Neural cell (in vitro differentiated cells): Measurements from ENCODE around the gene ADD1. TPM values are rescaled to one million over a fixed set of nuclear protein-coding genes. Genes with fewer than 3 reads are reported as not detected.

Experiments used
- H2AFZ ChIP-seq: fragments of 200-600, 300-800 bp; sonication (generic), shearing (Covaris generic); 2 replicates; pipeline ENCODE4 v1.6.0; 2014; ENCODE audit warnings: low read depth, mild to moderate bottlenecking, antibody characterized with exemption, low read length, moderate library complexity
- H3F3A ChIP-seq: fragments of 200-600 bp; shearing (Covaris generic); 2 replicates; pipeline ENCODE4 v1.6.1; 2016; ENCODE audit warnings: mild to moderate bottlenecking, moderate library complexity, mixed read lengths, antibody characterized with exemption, low read length; ENCODE audit not compliant: insufficient read depth, poor library complexity, severe bottlenecking
- H3K27ac ChIP-seq: fragments of 200-600, 300-800 bp; sonication (generic), shearing (Covaris generic); 2 replicates; pipeline ENCODE4 v1.5.1; 2014; ENCODE audit warnings: mild to moderate bottlenecking, low read length, moderate library complexity
- H3K27me3 ChIP-seq: fragments of 300-800, 200-600 bp; sonication (generic), shearing (Covaris generic); 2 replicates; pipeline ENCODE4 v1.6.0; 2014; ENCODE audit warnings: mild to moderate bottlenecking, low read depth, low read length, moderate library complexity; ENCODE audit not compliant: insufficient read depth
- H3K36me3 ChIP-seq: fragments of 300-800, 200-600 bp; sonication (generic), shearing (Covaris generic); 2 replicates; pipeline ENCODE4 v1.5.1; 2014; ENCODE audit warnings: mild to moderate bottlenecking, antibody characterized with exemption, low read length, moderate library complexity; ENCODE audit not compliant: insufficient read depth
- H3K4me2 ChIP-seq: fragments of 300-800, 200-600 bp; sonication (generic), shearing (Covaris generic); 2 replicates; pipeline ENCODE4 v1.6.0; 2014; ENCODE audit warnings: mild to moderate bottlenecking, low read length
- H3K4me3 ChIP-seq: fragments of 300-800, 200-600 bp; sonication (generic), shearing (Covaris generic); 2 replicates; pipeline ENCODE4 v1.5.1; 2014; ENCODE audit warnings: mild to moderate bottlenecking, low read length, moderate library complexity
- H3K79me2 ChIP-seq: fragments of 200-600 bp; shearing (Covaris generic); replicated peaks from 2 replicates; pipeline ENCODE4 v1.6.0; 2014; ENCODE audit warnings: mild to moderate bottlenecking, low read length, moderate library complexity; ENCODE audit not compliant: insufficient read depth
- H3K9ac ChIP-seq: fragments of 300-800, 200-600 bp; sonication (generic), shearing (Covaris generic); 2 replicates; pipeline ENCODE4 v1.6.1; 2016; ENCODE audit warnings: mild to moderate bottlenecking, low read length, mixed read lengths
- H3K9me2 ChIP-seq: fragments of 200-600 bp; shearing (Covaris generic); 2 replicates; pipeline ENCODE4 v1.6.1; 2016; ENCODE audit warnings: mild to moderate bottlenecking, low read length, mixed read lengths; ENCODE audit not compliant: insufficient read depth
- H3K9me3 ChIP-seq: fragments of 200-600, 300-800 bp; sonication (generic), shearing (Covaris generic); 2 replicates; pipeline ENCODE4 v1.6.1; 2016; ENCODE audit warnings: mild to moderate bottlenecking, mixed run types, low read length, moderate library complexity, mixed read lengths
- H4K20me1 ChIP-seq: fragments of 200-600 bp; shearing (Covaris generic); 2 replicates; pipeline ENCODE4 v1.6.1; 2016; ENCODE audit warnings: mild to moderate bottlenecking, mixed run types; ENCODE audit not compliant: insufficient read depth
- EP300 ChIP-seq: fragments of 450-650 bp; conservative IDR thresholded peaks from 2 replicates; pipeline ENCODE4 v1.6.1; 2014; ENCODE audit warnings: antibody characterized with exemption, mild to moderate bottlenecking, moderate library complexity; ENCODE audit not compliant: poor library complexity, severe bottlenecking
- EZH2 ChIP-seq: fragments of 200-600, 300-800 bp; shearing (Covaris generic), sonication (generic); IDR thresholded peaks from 2 replicates; pipeline ENCODE4 v1.6.1; 2014; ENCODE audit warnings: antibody characterized with exemption, low read length, borderline replicate concordance, mild to moderate bottlenecking; ENCODE audit not compliant: insufficient read depth, poor library complexity, severe bottlenecking
- MXI1 ChIP-seq: fragments of 450-650 bp; conservative IDR thresholded peaks from 2 replicates; pipeline ENCODE4 v1.6.1; 2014; ENCODE audit warnings: antibody characterized with exemption, mild to moderate bottlenecking; ENCODE audit not compliant: poor library complexity, severe bottlenecking
- POLR2AphosphoS5 ChIP-seq: IDR thresholded peaks from 2 replicates; pipeline ENCODE4 v1.6.1; 2012
- RAD21 ChIP-seq: fragments of 450-650 bp; conservative IDR thresholded peaks from 2 replicates; pipeline ENCODE4 v1.6.1; 2014; ENCODE audit warnings: antibody characterized with exemption, mild to moderate bottlenecking, moderate library complexity
- SMC3 ChIP-seq: fragments of 450-650 bp; conservative IDR thresholded peaks from 2 replicates; pipeline ENCODE4 v1.6.1; 2014; ENCODE audit warnings: antibody characterized with exemption, mild to moderate bottlenecking, moderate library complexity; ENCODE audit not compliant: poor library complexity
- TAF1 ChIP-seq: IDR thresholded peaks from 2 replicates; pipeline ENCODE4 v1.6.1; 2012; ENCODE audit warnings: low read depth
- polyA plus RNA-seq: library from polyadenylated mRNA; depleted of rRNA; stranded (reverse); fragments of >200 nt; gene quantifications from 2 replicates; pipeline ENCODE4 v1.2.3, GENCODE V29; 2014
- TF ChIP-seq, protein P1 (sequence below): fragments of 450-650 bp; IDR thresholded peaks from 2 replicates; pipeline ENCODE4 v1.5.1; 2014; ENCODE audit warnings: antibody characterized with exemption, mild to moderate bottlenecking, moderate library complexity; ENCODE audit not compliant: poor library complexity, severe bottlenecking
- TF ChIP-seq, protein P2 (sequence below): IDR thresholded peaks from 2 replicates; pipeline ENCODE4 v1.6.1; 2012; ENCODE audit warnings: borderline replicate concordance

ADD1 gene
- polyA plus RNA-seq, 1 donor from 2014 or later, result 190 TPM

DNA sequence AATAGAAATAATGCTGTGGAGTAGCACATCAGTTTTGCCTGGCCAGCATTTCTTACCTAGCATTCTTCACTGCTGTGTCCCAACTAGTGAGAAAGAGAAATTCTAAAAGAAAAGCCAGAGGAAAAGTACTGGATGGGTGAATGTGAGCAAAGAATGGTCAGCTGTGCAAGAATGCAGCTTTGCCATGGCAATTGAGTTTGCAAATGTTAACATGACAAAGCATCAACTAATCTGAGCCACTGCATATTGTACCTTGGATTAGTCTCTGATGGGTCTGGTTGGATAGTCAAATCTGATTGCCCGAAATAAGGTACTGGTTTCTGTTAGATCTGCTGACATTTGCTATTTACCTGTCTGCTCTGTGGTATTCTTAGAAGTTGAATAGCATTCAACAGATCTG lies 38.7 kb downstream of the ADD1 start:
- Histone ChIP-seq H3K27me3 (no peaks in the 10 kb centered on the region), H3K9ac (no peak overlapping the region), H3K27ac (no peak overlapping the region), H3K36me3 (no peaks in the 10 kb centered on the region), H3K4me2 (no peak overlapping the region), H4K20me1 (no peaks in the 10 kb centered on the region), H3K4me3 (no peak overlapping the region), H3K9me3 (no peaks in the 10 kb centered on the region), H2AFZ (no peak overlapping the region), H3K79me2 (peaks cover 15% of the 10 kb centered on the region), H3F3A (peaks cover 3% of the 10 kb centered on the region), H3K9me2 (no peaks in the 10 kb centered on the region)
- TF ChIP-seq MXI1 (no peak), SMC3 (no peak), RAD21 (no peak), EP300 (no peak), TAF1 (no peak), EZH2 (no peak), POLR2AphosphoS5 (no peak)
- TF ChIP-seq, protein P1, sequence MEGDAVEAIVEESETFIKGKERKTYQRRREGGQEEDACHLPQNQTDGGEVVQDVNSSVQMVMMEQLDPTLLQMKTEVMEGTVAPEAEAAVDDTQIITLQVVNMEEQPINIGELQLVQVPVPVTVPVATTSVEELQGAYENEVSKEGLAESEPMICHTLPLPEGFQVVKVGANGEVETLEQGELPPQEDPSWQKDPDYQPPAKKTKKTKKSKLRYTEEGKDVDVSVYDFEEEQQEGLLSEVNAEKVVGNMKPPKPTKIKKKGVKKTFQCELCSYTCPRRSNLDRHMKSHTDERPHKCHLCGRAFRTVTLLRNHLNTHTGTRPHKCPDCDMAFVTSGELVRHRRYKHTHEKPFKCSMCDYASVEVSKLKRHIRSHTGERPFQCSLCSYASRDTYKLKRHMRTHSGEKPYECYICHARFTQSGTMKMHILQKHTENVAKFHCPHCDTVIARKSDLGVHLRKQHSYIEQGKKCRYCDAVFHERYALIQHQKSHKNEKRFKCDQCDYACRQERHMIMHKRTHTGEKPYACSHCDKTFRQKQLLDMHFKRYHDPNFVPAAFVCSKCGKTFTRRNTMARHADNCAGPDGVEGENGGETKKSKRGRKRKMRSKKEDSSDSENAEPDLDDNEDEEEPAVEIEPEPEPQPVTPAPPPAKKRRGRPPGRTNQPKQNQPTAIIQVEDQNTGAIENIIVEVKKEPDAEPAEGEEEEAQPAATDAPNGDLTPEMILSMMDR, result no peak
- TF ChIP-seq, protein P2, sequence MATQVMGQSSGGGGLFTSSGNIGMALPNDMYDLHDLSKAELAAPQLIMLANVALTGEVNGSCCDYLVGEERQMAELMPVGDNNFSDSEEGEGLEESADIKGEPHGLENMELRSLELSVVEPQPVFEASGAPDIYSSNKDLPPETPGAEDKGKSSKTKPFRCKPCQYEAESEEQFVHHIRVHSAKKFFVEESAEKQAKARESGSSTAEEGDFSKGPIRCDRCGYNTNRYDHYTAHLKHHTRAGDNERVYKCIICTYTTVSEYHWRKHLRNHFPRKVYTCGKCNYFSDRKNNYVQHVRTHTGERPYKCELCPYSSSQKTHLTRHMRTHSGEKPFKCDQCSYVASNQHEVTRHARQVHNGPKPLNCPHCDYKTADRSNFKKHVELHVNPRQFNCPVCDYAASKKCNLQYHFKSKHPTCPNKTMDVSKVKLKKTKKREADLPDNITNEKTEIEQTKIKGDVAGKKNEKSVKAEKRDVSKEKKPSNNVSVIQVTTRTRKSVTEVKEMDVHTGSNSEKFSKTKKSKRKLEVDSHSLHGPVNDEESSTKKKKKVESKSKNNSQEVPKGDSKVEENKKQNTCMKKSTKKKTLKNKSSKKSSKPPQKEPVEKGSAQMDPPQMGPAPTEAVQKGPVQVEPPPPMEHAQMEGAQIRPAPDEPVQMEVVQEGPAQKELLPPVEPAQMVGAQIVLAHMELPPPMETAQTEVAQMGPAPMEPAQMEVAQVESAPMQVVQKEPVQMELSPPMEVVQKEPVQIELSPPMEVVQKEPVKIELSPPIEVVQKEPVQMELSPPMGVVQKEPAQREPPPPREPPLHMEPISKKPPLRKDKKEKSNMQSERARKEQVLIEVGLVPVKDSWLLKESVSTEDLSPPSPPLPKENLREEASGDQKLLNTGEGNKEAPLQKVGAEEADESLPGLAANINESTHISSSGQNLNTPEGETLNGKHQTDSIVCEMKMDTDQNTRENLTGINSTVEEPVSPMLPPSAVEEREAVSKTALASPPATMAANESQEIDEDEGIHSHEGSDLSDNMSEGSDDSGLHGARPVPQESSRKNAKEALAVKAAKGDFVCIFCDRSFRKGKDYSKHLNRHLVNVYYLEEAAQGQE, result no peak

DNA sequence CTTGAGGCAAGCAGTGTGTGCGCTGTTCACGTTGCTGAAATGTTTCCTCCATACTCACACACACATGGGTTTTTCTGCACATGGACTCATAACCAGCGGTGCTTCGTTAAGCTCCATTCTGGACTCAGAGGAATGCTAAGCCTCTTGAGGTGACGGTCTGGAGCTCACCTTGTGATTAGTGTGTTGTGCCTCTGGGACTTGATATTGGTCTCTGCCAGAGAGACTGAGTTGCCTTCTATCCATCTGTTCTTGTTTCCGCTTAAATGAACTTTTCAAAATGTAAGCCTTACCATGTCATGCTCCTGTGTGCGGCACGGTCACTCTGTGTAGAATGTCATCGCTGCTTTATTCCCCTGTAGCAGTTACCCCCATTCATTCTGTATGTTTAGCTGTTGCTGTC lies 42.5 kb downstream of the ADD1 start:
- no peaks in the 10 kb centered on the region for H4K20me1 ChIP-seq
- H3K9me3 ChIP-seq, result no peaks in the 10 kb centered on the region
- no peaks in the 10 kb centered on the region for H3K27me3 ChIP-seq
- no peak overlapping the region for H2AFZ ChIP-seq
- no peak overlapping the region for H3K9ac ChIP-seq
- peaks cover 3% of the 10 kb centered on the region for H3F3A ChIP-seq
- H3K79me2 ChIP-seq, result peaks cover 5% of the 10 kb centered on the region
- H3K4me2 ChIP-seq, result no peak overlapping the region
- no peaks in the 10 kb centered on the region for H3K9me2 ChIP-seq
- H3K27ac ChIP-seq, result peak overlapping the region; percentile 20
- H3K36me3 ChIP-seq, result no peaks in the 10 kb centered on the region
- no peak overlapping the region for H3K4me3 ChIP-seq
- no peak for TF ChIP-seq EZH2
- TF ChIP-seq POLR2AphosphoS5, result no peak
- no peak for TF ChIP-seq EP300
- no peak for TF ChIP-seq RAD21
- TF ChIP-seq, protein P2, result no peak
- no peak for TF ChIP-seq MXI1
- TF ChIP-seq TAF1, result no peak
- TF ChIP-seq, protein P1, result no peak
- no peak for TF ChIP-seq SMC3
